Esophagus muscularis mucosa (tissue), 4 donors: ENCODE results near the gene RBM34.

Experiments
- CTCF ChIP-seq, 3 experiments: fragments of 200-600 bp in 2 of 3; fragments of 450-650 bp in 1 of 3; sonication (generic) in 2 of 3; IDR thresholded peaks; one replicate each; pipeline ENCODE4 v1.5.1; 2017 to 2019; ENCODE audit warnings: antibody characterized with exemption in 3 of 3, mild to moderate bottlenecking in 2 of 3, moderate library complexity in 1 of 3
- EP300 ChIP-seq: sonication (generic); formaldehyde crosslinking; IDR thresholded peaks from one replicate; pipeline ENCODE4 v1.6.1; 2017; ENCODE audit warnings: antibody characterized with exemption
- POLR2A ChIP-seq: fragments of 450-650 bp; IDR thresholded peaks from one replicate; pipeline ENCODE4 v1.6.1; 2017; ENCODE audit warnings: antibody characterized with exemption, moderate library complexity, mild to moderate bottlenecking, low read depth
- POLR2AphosphoS5 ChIP-seq, 2 donors: sonication (generic); formaldehyde crosslinking; IDR thresholded peaks; one replicate each; pipeline ENCODE4 v1.6.1; 2017; ENCODE audit warnings: antibody characterized with exemption in 2 of 2

DNA sequence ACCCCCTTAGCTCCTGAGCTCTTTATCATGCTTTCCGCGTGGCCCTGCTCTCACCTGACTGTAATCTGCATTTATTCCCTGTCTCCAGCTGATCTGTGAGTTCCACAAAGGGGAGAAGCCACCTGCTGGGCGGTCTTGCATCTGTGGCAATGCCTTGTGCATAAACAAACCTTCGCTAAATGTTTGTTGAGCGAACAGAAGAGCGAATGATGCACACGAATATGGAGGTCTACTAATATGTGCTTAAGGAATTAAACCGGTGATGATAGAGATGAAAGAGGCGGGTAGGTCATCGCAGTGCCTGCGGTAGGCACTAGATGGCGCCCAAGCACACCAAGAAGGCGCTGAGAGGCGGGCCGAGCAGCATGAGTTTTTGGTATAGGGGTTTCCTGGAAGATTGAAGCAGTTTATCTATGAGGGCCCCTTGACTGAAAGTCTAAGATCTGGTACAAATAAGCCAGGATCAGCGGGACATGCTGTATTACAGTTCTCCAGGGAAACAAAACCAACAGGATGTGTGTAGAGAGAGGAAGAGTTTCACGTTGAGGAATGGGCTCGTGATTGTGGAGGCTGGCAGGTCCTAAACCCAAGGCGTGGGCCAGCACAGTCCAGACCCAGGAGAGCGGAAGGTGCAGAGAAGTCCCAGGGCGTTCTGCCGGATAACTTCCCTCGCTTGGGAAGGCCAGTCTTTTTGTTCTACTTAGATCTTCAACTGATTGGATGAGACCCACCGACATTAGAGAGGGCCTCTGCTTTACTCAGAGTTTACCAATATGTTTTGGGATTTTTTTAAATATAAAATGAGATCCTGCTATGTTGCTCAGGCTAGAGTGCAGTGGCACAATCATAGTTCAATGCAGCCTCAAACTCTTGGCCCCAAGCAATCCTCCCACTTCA lies 67.1 kb downstream of the RBM34 start:
- no peak for TF ChIP-seq POLR2A
- peak; percentile 84 to 91 (median 87) for TF ChIP-seq CTCF (IDR thresholded peaks at IDR 0.05)
- no peak for TF ChIP-seq POLR2AphosphoS5 (IDR thresholded peaks at IDR 0.05)
- no peak for TF ChIP-seq EP300
